Measurements from ENCODE around the gene ADGRB2.
A peak's percentile ranks its signal among the peaks of the same experiment; 100 is the strongest.

ADGRB2 gene

GRCh38 chr1:31699341-31699891 is 64.7 kb downstream of the ADGRB2 start:
- no peak for DNase-seq

- DNase-seq: no peak
These were observed 66.7 kb downstream of the ADGRB2 start for GRCh38 chr1:31697369-31697984.

- no peak for DNase-seq
These were observed 67.9 kb downstream of the ADGRB2 start for GRCh38 chr1:31696242-31696641.

- DNase-seq: no peak
These were observed 68.8 kb downstream of the ADGRB2 start for GRCh38 chr1:31695327-31695726.

GRCh38 chr1:31694964-31695313 is 69.2 kb downstream of the ADGRB2 start:
- no peak for DNase-seq

GRCh38 chr1:31694069-31694963 is 69.8 kb downstream of the ADGRB2 start:
- no peak for DNase-seq

GRCh38 chr1:31693231-31693630 is 70.9 kb downstream of the ADGRB2 start:
- DNase-seq: no peak

- no peak for DNase-seq
These were observed 72.2 kb downstream of the ADGRB2 start for GRCh38 chr1:31691951-31692350.

- DNase-seq: no peak
These were observed 72.7 kb downstream of the ADGRB2 start for GRCh38 chr1:31691446-31691845.

GRCh38 chr1:31690921-31691320 is 73.2 kb downstream of the ADGRB2 start:
- no peak for DNase-seq

GRCh38 chr1:31689854-31690253 is 74.3 kb downstream of the ADGRB2 start:
- peak; percentile 89 for DNase-seq

- DNase-seq: no peak
These were observed 74.8 kb downstream of the ADGRB2 start for GRCh38 chr1:31689379-31689778.

GRCh38 chr1:31688233-31688918 is 75.8 kb downstream of the ADGRB2 start:
- DNase-seq: no peak

GRCh38 chr1:31687601-31688000 is 76.5 kb downstream of the ADGRB2 start:
- no peak for DNase-seq

GRCh38 chr1:31685795-31686194 is 78.3 kb downstream of the ADGRB2 start:
- DNase-seq: no peak

GRCh38 chr1:31683997-31684396 is 80.1 kb downstream of the ADGRB2 start:
- DNase-seq: no peak

GRCh38 chr1:31681415-31681814 is 82.7 kb downstream of the ADGRB2 start:
- DNase-seq: no peak

- DNase-seq: no peak
These were observed 84.4 kb downstream of the ADGRB2 start for GRCh38 chr1:31679676-31680230.

- no peak for DNase-seq
These were observed 85.0 kb downstream of the ADGRB2 start for GRCh38 chr1:31679091-31679490.

GRCh38 chr1:31678681-31679080 is 85.5 kb downstream of the ADGRB2 start:
- no peak for DNase-seq

GRCh38 chr1:31677949-31678348 is 86.2 kb downstream of the ADGRB2 start:
- DNase-seq: no peak

- DNase-seq: no peak
These were observed 86.7 kb downstream of the ADGRB2 start for GRCh38 chr1:31677401-31677800.

Measured in amniotic stem cell (primary cell).